Measurements from ENCODE around the gene GAMT. TPM values are rescaled to one million over a fixed set of nuclear protein-coding genes. Genes with fewer than 3 reads are reported as not detected.

GAMT gene
- total and polyA plus RNA-seq, 2 of the 13 experiments (the other 11 are each of a cell fraction or from before 2014, with no cell fraction given): 115 to 124 TPM

DNA sequence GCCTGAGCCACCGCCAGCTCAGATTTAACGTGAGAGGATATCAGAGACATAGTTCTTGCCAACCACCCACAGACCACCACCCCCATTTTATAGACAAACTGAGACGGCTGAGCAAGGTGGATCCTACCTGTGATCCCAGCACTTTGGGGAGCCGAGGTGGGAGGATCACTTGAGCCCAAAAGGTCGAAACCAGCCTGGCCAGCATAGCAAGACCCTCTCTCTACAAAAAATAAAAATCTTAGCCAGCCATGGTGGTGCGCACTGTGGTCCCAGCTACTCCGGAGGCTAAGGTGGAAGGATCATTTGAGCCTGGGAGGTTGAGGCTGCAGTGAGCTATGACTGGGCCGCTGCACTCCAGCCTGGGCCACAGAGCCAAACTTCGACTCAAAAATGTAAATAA is 48.2 kb downstream of the GAMT start:
- 89% methylated on average over 9 of the region's 9 CpGs for WGBS (ENCODE audit: low lambda C conversion rate)
- CTCF ChIA-PET (ENCODE audit: low intra/inter-chr PET ratio, low total read pairs): no interaction called here
- POLR2A ChIA-PET: no interaction called here
- TF ChIP-seq EED (CRISPR knock-in tag; IDR thresholded peaks at IDR 0.05) (no peak), ZNF121 (CRISPR knock-in tag; IDR thresholded peaks at IDR 0.05) (peak; percentile 84)
- intact Hi-C loops (cut with micrococcal nuclease; ENCODE audit: unreplicated experiment) (loop anchor here (5.0 kb wide), 1 partner anchor 36 kb away; no protein-coding TSS in a partner anchor), in situ Hi-C loops (cut with HindIII; ENCODE audit: extremely low pct_ligation_motif_present, low pct_unique_long_range_greater_than_20kb) (no loop called here)
- Histone ChIP-seq H3K27ac (ENCODE audit: extremely low read length, insufficient read depth, low read length) (no peak overlapping the region), H3K79me2 (ENCODE audit: insufficient read depth, low read length) (peaks cover 10% of the 10 kb centered on the region), H3K4me1 (ENCODE audit: insufficient read depth, low read length) (peaks cover 31% of the 10 kb centered on the region), H3K9me3 (ENCODE audit: low read length) (no peaks in the 10 kb centered on the region), H3K27me3 (ENCODE audit: control insufficient read depth in 1 of 2, insufficient read depth in 2 of 2, low read length in 2 of 2) (no peaks in the 10 kb centered on the region), H3K9ac (ENCODE audit: insufficient read depth, low read depth, low read length) (no peak overlapping the region), H4K20me1 (ENCODE audit: insufficient read depth, low read length) (no peaks in the 10 kb centered on the region), H2AFZ (ENCODE audit: low read length) (no peak overlapping the region), H3K4me2 (ENCODE audit: low read depth, low read length) (no peak overlapping the region), H3K36me3 (replicated peaks in 1 of 2; ENCODE audit: control insufficient read depth in 1 of 2, insufficient read depth in 2 of 2, low read length in 2 of 2) (peaks cover 2 to 5% of the 10 kb centered on the region in 2 experiments; a peak in 4 of 5 replicates), H3K4me3 (replicated peaks in 1 of 3; ENCODE audit: insufficient read depth in 1 of 3, low read depth in 2 of 3, low read length in 3 of 3) (no peak overlapping the region)
- BruUV-seq (replicated peaks): no TSS peak
- FAIRE-seq: no peak
- ATAC-seq: no peak
- DNase-seq (ENCODE audit: low spot score): no peak

DNA sequence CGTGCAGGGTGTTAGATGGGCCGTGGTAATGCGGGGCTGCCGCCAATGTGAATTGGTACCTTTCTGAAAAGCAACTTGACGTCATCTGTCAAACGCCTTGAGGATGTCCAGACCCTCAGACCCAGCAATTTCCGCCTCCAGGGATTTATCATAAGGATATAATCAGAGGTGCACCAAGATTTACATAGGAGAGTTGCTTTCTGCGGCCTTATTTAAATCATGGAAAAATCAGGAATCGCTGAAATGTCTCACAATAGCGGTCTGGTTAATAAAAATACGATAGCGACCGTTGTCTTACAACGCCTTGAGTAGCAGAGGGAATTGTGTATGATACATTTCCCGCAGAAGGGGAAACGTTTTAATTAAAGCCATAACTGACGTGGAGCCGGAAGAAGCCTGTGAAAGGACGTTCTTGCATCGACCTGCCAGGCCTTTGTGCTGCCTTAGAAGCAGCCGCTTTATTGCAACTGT is 49.9 kb downstream of the GAMT start:
- Histone ChIP-seq H3K4me1 (ENCODE audit: insufficient read depth, low read length) (peaks cover 40% of the 10 kb centered on the region), H3K4me2 (ENCODE audit: low read depth, low read length) (no peak overlapping the region), H2AFZ (ENCODE audit: low read length) (no peak overlapping the region), H3K27me3 (ENCODE audit: control insufficient read depth in 1 of 2, insufficient read depth in 2 of 2, low read length in 2 of 2) (no peaks in the 10 kb centered on the region), H4K20me1 (ENCODE audit: insufficient read depth, low read length) (no peaks in the 10 kb centered on the region), H3K4me3 (replicated peaks in 1 of 3; ENCODE audit: insufficient read depth in 1 of 3, low read depth in 2 of 3, low read length in 3 of 3) (no peak overlapping the region), H3K36me3 (replicated peaks in 1 of 2; ENCODE audit: control insufficient read depth in 1 of 2, insufficient read depth in 2 of 2, low read length in 2 of 2) (no peaks in the 10 kb centered on the region), H3K9me3 (ENCODE audit: low read length) (no peaks in the 10 kb centered on the region), H3K9ac (ENCODE audit: insufficient read depth, low read depth, low read length) (no peak overlapping the region), H3K27ac (ENCODE audit: extremely low read length, insufficient read depth, low read length) (no peak overlapping the region), H3K79me2 (ENCODE audit: insufficient read depth, low read length) (peaks cover 10% of the 10 kb centered on the region)
- POLR2A ChIA-PET: no interaction called here
- no peak for DNase-seq (ENCODE audit: low spot score)
- intact Hi-C loops (cut with micrococcal nuclease; ENCODE audit: unreplicated experiment): loop anchor here (5.0 kb wide), 1 partner anchor 34 kb away; no protein-coding TSS in a partner anchor
- CTCF ChIA-PET (ENCODE audit: low intra/inter-chr PET ratio, low total read pairs): no interaction called here
- WGBS (ENCODE audit: low lambda C conversion rate): 75% methylated on average over 21 of the region's 21 CpGs
- FAIRE-seq: no peak
- no TSS peak for BruUV-seq (replicated peaks)
- no peak for TF ChIP-seq CBFB (CRISPR knock-in tag; IDR thresholded peaks at IDR 0.05)
- TF ChIP-seq, protein P1, sequence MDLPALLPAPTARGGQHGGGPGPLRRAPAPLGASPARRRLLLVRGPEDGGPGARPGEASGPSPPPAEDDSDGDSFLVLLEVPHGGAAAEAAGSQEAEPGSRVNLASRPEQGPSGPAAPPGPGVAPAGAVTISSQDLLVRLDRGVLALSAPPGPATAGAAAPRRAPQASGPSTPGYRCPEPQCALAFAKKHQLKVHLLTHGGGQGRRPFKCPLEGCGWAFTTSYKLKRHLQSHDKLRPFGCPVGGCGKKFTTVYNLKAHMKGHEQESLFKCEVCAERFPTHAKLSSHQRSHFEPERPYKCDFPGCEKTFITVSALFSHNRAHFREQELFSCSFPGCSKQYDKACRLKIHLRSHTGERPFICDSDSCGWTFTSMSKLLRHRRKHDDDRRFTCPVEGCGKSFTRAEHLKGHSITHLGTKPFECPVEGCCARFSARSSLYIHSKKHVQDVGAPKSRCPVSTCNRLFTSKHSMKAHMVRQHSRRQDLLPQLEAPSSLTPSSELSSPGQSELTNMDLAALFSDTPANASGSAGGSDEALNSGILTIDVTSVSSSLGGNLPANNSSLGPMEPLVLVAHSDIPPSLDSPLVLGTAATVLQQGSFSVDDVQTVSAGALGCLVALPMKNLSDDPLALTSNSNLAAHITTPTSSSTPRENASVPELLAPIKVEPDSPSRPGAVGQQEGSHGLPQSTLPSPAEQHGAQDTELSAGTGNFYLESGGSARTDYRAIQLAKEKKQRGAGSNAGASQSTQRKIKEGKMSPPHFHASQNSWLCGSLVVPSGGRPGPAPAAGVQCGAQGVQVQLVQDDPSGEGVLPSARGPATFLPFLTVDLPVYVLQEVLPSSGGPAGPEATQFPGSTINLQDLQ (CRISPR knock-in tag; IDR thresholded peaks at IDR 0.05): no peak
- no peak for TF ChIP-seq ARNTL (CRISPR knock-in tag; IDR thresholded peaks at IDR 0.05)
- TF ChIP-seq, protein P2, sequence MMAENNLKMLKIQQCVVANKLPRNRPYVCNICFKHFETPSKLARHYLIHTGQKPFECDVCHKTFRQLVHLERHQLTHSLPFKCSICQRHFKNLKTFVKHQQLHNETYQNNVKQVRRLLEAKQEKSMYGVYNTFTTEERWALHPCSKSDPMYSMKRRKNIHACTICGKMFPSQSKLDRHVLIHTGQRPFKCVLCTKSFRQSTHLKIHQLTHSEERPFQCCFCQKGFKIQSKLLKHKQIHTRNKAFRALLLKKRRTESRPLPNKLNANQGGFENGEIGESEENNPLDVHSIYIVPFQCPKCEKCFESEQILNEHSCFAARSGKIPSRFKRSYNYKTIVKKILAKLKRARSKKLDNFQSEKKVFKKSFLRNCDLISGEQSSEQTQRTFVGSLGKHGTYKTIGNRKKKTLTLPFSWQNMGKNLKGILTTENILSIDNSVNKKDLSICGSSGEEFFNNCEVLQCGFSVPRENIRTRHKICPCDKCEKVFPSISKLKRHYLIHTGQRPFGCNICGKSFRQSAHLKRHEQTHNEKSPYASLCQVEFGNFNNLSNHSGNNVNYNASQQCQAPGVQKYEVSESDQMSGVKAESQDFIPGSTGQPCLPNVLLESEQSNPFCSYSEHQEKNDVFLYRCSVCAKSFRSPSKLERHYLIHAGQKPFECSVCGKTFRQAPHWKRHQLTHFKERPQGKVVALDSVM (CRISPR knock-in tag; IDR thresholded peaks at IDR 0.05): no peak
- no peak for TF ChIP-seq RBAK (CRISPR knock-in tag; IDR thresholded peaks at IDR 0.05)
- TF ChIP-seq HNF4G (IDR thresholded peaks at IDR 0.05; ENCODE audit: borderline replicate concordance, low read depth, low read length): no peak
- no peak for TF ChIP-seq HNF4G (CRISPR knock-in tag; IDR thresholded peaks at IDR 0.05; ENCODE audit: borderline replicate concordance, low read depth)
- TF ChIP-seq, protein P3, sequence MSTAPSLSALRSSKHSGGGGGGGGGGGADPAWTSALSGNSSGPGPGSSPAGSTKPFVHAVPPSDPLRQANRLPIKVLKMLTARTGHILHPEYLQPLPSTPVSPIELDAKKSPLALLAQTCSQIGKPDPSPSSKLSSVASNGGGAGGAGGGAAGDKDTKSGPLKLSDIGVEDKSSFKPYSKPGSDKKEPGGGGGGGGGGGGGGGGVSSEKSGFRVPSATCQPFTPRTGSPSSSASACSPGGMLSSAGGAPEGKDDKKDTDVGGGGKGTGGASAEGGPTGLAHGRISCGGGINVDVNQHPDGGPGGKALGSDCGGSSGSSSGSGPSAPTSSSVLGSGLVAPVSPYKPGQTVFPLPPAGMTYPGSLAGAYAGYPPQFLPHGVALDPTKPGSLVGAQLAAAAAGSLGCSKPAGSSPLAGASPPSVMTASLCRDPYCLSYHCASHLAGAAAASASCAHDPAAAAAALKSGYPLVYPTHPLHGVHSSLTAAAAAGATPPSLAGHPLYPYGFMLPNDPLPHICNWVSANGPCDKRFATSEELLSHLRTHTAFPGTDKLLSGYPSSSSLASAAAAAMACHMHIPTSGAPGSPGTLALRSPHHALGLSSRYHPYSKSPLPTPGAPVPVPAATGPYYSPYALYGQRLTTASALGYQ (CRISPR knock-in tag; IDR thresholded peaks at IDR 0.05): no peak
- in situ Hi-C loops (cut with HindIII; ENCODE audit: extremely low pct_ligation_motif_present, low pct_unique_long_range_greater_than_20kb): no loop called here
- no peak for ATAC-seq

All from HepG2 (cell line).